ENCODE results near the gene PACSIN3.

PACSIN3 gene

DNA sequence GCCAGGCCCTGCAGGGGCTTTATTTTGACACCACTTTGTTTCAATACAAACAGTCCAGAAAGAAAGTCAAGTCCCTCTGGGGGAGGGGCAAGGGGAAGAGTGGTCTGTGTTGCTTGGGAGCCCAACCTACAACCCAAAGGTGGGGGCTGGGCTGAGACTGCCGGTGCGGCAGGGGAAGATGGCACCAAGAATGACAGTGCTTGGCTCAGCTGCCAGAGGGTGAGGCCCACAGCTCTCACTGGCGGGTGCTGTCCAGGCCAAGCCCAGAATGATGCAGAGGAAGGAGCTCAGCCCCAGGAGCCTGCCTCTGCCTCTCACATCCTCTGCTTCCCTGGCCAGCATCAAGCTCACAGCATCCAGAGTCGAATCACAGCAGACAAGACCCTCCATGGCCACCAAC lies 21.9 kb downstream of the PACSIN3 start:
- Histone ChIP-seq H3K9ac (ENCODE audit: low read depth, low read length) (no peak overlapping the region), H3K4me2 (ENCODE audit: insufficient read depth, low read length) (no peak overlapping the region), H3K9me3 (ENCODE audit: insufficient read depth, low read length, severe bottlenecking) (no peaks in the 10 kb centered on the region), H3K27me3 (ENCODE audit: insufficient read depth, low read length, poor library complexity) (no peaks in the 10 kb centered on the region), H3K79me2 (ENCODE audit: insufficient read depth, low read length) (peaks cover 12% of the 10 kb centered on the region), H4K20me1 (ENCODE audit: insufficient read depth, low read length) (peaks cover 38% of the 10 kb centered on the region), H3K4me1 (ENCODE audit: insufficient read depth, low read length) (no peaks in the 10 kb centered on the region), H3K27ac (ENCODE audit: low read length) (no peak overlapping the region), H3K4me3 (ENCODE audit: low read depth in 1 of 2, low read length in 2 of 2) (no peak overlapping the region), H3K36me3 (ENCODE audit: insufficient read depth, low read length) (peaks cover 89% of the 10 kb centered on the region), H2AFZ (ENCODE audit: low read depth, low read length) (no peak overlapping the region)
- ATAC-seq (ENCODE audit: insufficient read depth, low read depth) (no peak), DNase-seq (no peak)
- no peak for TF ChIP-seq EZH2 (IDR thresholded peaks at IDR 0.05; ENCODE audit: borderline replicate concordance, low read depth, low read length, severe bottlenecking)
- TF ChIP-seq, protein P1, sequence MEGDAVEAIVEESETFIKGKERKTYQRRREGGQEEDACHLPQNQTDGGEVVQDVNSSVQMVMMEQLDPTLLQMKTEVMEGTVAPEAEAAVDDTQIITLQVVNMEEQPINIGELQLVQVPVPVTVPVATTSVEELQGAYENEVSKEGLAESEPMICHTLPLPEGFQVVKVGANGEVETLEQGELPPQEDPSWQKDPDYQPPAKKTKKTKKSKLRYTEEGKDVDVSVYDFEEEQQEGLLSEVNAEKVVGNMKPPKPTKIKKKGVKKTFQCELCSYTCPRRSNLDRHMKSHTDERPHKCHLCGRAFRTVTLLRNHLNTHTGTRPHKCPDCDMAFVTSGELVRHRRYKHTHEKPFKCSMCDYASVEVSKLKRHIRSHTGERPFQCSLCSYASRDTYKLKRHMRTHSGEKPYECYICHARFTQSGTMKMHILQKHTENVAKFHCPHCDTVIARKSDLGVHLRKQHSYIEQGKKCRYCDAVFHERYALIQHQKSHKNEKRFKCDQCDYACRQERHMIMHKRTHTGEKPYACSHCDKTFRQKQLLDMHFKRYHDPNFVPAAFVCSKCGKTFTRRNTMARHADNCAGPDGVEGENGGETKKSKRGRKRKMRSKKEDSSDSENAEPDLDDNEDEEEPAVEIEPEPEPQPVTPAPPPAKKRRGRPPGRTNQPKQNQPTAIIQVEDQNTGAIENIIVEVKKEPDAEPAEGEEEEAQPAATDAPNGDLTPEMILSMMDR (IDR thresholded peaks at IDR 0.05; ENCODE audit: borderline replicate concordance, extremely low read depth, low read length, poor library complexity, severe bottlenecking) = no peak

DNA sequence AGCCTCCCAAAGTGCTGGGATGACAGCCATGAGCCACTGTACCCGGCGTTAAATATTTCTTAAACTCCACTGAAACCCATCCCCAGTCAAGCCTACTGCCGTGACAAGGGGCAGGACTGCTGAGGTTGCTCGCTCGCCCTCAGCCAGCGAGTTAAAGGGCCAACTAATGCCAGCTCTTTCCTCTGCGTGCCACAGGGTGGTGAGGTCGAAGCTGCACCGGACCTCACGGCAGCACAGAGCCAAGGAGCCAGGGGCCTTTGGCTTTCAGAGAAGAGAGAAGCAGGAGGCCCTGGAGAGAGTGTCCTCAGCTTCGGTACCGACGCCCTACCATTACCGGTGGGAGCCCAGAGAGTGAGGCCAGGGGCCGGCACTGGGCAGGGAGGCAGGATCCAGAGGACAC lies 22.3 kb downstream of the PACSIN3 start:
- Histone ChIP-seq H3K9me3 (ENCODE audit: insufficient read depth, low read length, severe bottlenecking) (no peaks in the 10 kb centered on the region), H3K27me3 (ENCODE audit: insufficient read depth, low read length, poor library complexity) (no peaks in the 10 kb centered on the region), H3K36me3 (ENCODE audit: insufficient read depth, low read length) (peaks cover 86% of the 10 kb centered on the region)

DNA sequence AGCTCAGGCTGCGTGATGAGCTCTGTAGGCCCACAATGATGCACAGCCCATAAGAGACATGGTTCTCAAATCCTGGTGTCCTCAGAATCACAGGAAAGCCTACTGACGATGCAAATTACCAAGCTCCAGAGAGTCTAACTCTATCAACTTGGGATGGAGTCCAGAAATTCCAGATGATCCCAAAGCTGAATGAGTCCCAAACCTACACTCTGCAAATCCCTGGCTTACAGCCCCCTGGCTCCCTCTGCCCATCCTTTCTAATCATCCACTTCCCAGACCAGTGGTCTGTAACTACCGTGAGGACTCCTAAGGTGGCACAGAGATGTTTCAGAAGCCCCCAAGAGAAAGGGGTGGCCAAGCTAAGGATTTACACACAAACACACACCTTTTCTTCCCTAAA lies 23.0 kb downstream of the PACSIN3 start:
- H3K9me3 ChIP-seq (ENCODE audit: insufficient read depth, low read length, severe bottlenecking) = no peaks in the 10 kb centered on the region

More for the DNA sequence above, 22.3 kb downstream of the PACSIN3 start:
- Histone ChIP-seq H4K20me1 (ENCODE audit: insufficient read depth, low read length) (peaks cover 38% of the 10 kb centered on the region), H3K4me2 (ENCODE audit: insufficient read depth, low read length) (no peak overlapping the region), H3K27ac (ENCODE audit: low read length) (no peak overlapping the region), H3K9ac (ENCODE audit: low read depth, low read length) (no peak overlapping the region), H3K79me2 (ENCODE audit: insufficient read depth, low read length) (peaks cover 10% of the 10 kb centered on the region), H3K4me1 (ENCODE audit: insufficient read depth, low read length) (no peaks in the 10 kb centered on the region), H3K4me3 (ENCODE audit: low read depth in 1 of 2, low read length in 2 of 2) (no peak overlapping the region), H2AFZ (ENCODE audit: low read depth, low read length) (no peak overlapping the region)
- DNase-seq (no peak), ATAC-seq (ENCODE audit: insufficient read depth, low read depth) (no peak)
- TF ChIP-seq, protein P1 (IDR thresholded peaks at IDR 0.05; ENCODE audit: borderline replicate concordance, extremely low read depth, low read length, poor library complexity, severe bottlenecking) = no peak
- TF ChIP-seq EZH2 (IDR thresholded peaks at IDR 0.05; ENCODE audit: borderline replicate concordance, low read depth, low read length, severe bottlenecking) = no peak

More for the DNA sequence above, 23.0 kb downstream of the PACSIN3 start:
- DNase-seq (no peak), ATAC-seq (ENCODE audit: insufficient read depth, low read depth) (no peak)
- Histone ChIP-seq H3K4me1 (ENCODE audit: insufficient read depth, low read length) (no peaks in the 10 kb centered on the region), H4K20me1 (ENCODE audit: insufficient read depth, low read length) (peaks cover 35% of the 10 kb centered on the region), H3K9ac (ENCODE audit: low read depth, low read length) (no peak overlapping the region), H2AFZ (ENCODE audit: low read depth, low read length) (no peak overlapping the region), H3K4me2 (ENCODE audit: insufficient read depth, low read length) (no peak overlapping the region), H3K27ac (ENCODE audit: low read length) (no peak overlapping the region), H3K4me3 (ENCODE audit: low read depth in 1 of 2, low read length in 2 of 2) (no peak overlapping the region), H3K79me2 (ENCODE audit: insufficient read depth, low read length) (peaks cover 4% of the 10 kb centered on the region; the same call in 1 of the 2 replicates), H3K27me3 (ENCODE audit: insufficient read depth, low read length, poor library complexity) (no peaks in the 10 kb centered on the region), H3K36me3 (ENCODE audit: insufficient read depth, low read length) (peaks cover 82% of the 10 kb centered on the region)
- TF ChIP-seq, protein P1 (IDR thresholded peaks at IDR 0.05; ENCODE audit: borderline replicate concordance, extremely low read depth, low read length, poor library complexity, severe bottlenecking) = no peak
- TF ChIP-seq EZH2 (IDR thresholded peaks at IDR 0.05; ENCODE audit: borderline replicate concordance, low read depth, low read length, severe bottlenecking) = no peak

Measured in DND-41 (cell line).